ENCODE results near the gene KCNG1. TPM values are rescaled to one million over a fixed set of nuclear protein-coding genes. Genes with fewer than 3 reads are reported as not detected.
A peak's percentile ranks its signal among the peaks of the same experiment; 100 is the strongest.

KCNG1 gene
- total and polyA plus RNA-seq, 2 experiments from 2014 or later, result 8.1 to 26.3 TPM

- Mint-ChIP-seq H3K27ac (no peak overlapping the region), H3K36me3 (ENCODE audit: low read depth) (no peaks in the 10 kb centered on the region), H3K9me3 (no peaks in the 10 kb centered on the region; the same call in 2 of the 3 replicates), H3K27me3 (ENCODE audit: insufficient read depth, low read depth, poor library complexity) (no peaks in the 10 kb centered on the region), H3K4me1 (peaks cover 4% of the 10 kb centered on the region; the same call in 1 of the 3 replicates), H3K4me3 (no peak overlapping the region)
- H3F3A ChIP-seq (replicated peaks; ENCODE audit: low read depth), result 0 out of 2 replicates have a peak, but pooled peaks cover 2% of the 10 kb centered on the region
- DNase-seq (ENCODE audit: low spot score) (no peak), ATAC-seq (no peak)
- H3K79me2 ChIP-seq (replicated peaks; ENCODE audit: insufficient read depth), result no peaks in the 10 kb centered on the region
- H3K4me1 ChIP-seq (ENCODE audit: insufficient read depth), result no peaks in the 10 kb centered on the region
- H3K4me3 ChIP-seq, result no peak overlapping the region
- no peak overlapping the region for H2AFZ ChIP-seq
- H3K27ac ChIP-seq (ENCODE audit: low read depth), result no peak overlapping the region
- no peaks in the 10 kb centered on the region for H4K20me1 ChIP-seq (replicated peaks; ENCODE audit: insufficient read depth)
- no peaks in the 10 kb centered on the region for H3K27me3 ChIP-seq (ENCODE audit: insufficient read depth)
- H3K4me2 ChIP-seq, result no peak overlapping the region
- H3K36me3 ChIP-seq (ENCODE audit: insufficient read depth), result no peaks in the 10 kb centered on the region
- TF ChIP-seq ZNF462 (CRISPR knock-in tag; IDR thresholded peaks at IDR 0.05), result no peak
- TF ChIP-seq JUNB (IDR thresholded peaks at IDR 0.05; ENCODE audit: unreplicated experiment), result no peak
- 0 out of 4 replicates have a peak, but pooled peaks of 1 of the 2 experiments have one; percentile 3 for TF ChIP-seq CTCF (conservative IDR thresholded peaks at IDR 0.05; ENCODE audit: low read depth in 2 of 2)
- no peak for TF ChIP-seq ETS1 (IDR thresholded peaks at IDR 0.05)
- H3K9me2 ChIP-seq (ENCODE audit: insufficient read depth), result no peaks in the 10 kb centered on the region
These were observed 41.2 kb downstream of the KCNG1 start for GRCh38 chr20:50981714-50982048.
